NCI-H82 treated with DMSO at 0.1 percent for 48 hours (cell line): ENCODE data around the gene TSPY10.
"Not testable (repeated sequence)": the region's sequence is repeated elsewhere in the genome, so short reads cannot be mapped to it uniquely, and the experiment has no call there.

Experiments
- DNase-seq: peaks from one replicate; lab custom pipeline; 2025; ENCODE audit not compliant: unreplicated experiment; lab: John Stamatoyannopoulos, UW

TSPY10 gene, protein sequence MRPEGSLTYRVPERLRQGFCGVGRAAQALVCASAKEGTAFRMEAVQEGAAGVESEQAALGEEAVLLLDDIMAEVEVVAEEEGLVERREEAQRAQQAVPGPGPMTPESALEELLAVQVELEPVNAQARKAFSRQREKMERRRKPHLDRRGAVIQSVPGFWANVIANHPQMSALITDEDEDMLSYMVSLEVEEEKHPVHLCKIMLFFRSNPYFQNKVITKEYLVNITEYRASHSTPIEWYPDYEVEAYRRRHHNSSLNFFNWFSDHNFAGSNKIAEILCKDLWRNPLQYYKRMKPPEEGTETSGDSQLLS

DNA sequence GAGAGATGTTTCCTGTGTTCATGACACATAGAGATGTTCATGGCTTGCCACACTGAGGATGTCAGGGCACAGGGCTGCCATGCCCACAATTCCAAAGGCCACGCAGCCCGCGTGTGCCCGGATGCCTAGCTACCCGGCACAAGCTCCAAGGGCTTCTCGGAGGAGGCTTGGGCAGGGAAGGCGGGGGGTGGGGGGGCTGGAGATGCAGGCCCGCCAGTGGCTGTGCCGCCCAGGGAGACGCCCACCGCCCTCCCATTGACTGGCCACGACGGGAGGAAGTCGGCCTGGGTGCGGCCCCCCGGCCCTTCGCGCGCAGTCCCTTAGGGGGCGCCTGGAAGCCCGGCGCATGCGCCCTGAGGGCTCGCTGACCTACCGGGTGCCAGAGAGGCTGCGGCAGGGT, at the start of gene TSPY10:
Gene TSPY10, plus strand, starts transcription at position 301 of the 400 bp plus-strand sequence. Its CDS starts 46 bp downstream, at position 347.
- not testable (repeated sequence) for DNase-seq

DNA sequence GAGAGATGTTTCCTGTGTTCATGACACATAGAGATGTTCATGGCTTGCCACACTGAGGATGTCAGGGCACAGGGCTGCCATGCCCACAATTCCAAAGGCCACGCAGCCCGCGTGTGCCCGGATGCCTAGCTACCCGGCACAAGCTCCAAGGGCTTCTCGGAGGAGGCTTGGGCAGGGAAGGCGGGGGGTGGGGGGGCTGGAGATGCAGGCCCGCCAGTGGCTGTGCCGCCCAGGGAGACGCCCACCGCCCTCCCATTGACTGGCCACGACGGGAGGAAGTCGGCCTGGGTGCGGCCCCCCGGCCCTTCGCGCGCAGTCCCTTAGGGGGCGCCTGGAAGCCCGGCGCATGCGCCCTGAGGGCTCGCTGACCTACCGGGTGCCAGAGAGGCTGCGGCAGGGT, 40.7 kb upstream of the TSPY10 start, which contains the start of gene TSPY9:
Gene TSPY9, plus strand, starts transcription at position 301 of the 400 bp plus-strand sequence. Its CDS starts 46 bp downstream, at position 347.
- DNase-seq: not testable (repeated sequence)

DNA sequence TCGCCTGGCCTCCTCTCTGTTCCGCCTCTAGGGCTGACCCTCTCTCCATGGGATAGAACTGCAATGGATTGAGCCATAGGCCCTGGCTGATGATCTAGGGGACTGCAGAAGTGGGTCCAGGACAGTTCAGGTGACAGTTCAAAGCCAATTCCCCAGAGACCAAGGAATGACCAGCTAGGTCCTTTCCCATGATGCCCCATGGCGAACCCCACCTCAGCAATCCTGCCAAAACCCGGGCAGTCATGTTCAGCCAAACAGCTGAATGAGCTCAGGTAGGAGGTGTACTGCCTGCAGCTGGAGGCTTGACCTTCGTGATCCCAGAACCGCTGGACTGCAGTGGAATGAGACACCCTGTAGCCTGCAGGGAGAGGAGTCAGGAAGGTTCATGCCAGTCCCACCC, 23.3 kb upstream of the TSPY10 start:
- not testable (repeated sequence) for DNase-seq

DNA sequence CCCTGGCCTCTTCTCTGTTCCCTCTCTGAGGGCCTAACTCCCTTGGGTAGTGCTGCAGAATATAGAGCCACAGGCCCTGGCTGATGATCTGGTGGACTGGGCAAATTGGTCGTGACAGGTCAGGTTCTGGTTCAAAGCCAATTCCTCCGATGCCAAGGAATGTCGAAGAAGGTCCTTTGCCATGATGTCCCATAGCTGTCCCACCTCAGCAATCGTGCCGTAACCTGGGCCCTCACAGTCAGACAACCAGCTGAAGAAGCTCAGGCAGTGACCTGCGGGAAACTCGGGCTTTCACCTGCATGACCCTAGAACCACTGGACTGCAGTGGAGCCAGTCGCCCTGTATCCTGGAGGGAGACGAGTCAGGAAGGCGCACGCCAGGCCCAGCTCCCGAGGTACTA, 11.4 kb upstream of the TSPY10 start:
- DNase-seq: not testable (repeated sequence)
